CD4-positive, alpha-beta T cell treated with Interleukin-15 for 4 hours (primary cell): ENCODE data around the gene NHLRC1.
"Not testable (repeated sequence)": the region's sequence is repeated elsewhere in the genome, so short reads cannot be mapped to it uniquely, and the experiment has no call there.

Experiments
- DNase-seq: peaks from one replicate; pipeline ENCODE4 v3.0.0-alpha.2; 2020; ENCODE audit warnings: low spot score

NHLRC1 gene

GRCh38 chr6:18122128-18123093 lies at the start of gene NHLRC1:
Gene NHLRC1 (minus strand): TSS chr6:18122677. CDS start chr6:18122606, 71 bp downstream.
- DNase-seq = peak; percentile 67

- DNase-seq = no peak
Measured at GRCh38 chr6:18171871-18172270, 49.4 kb upstream of the NHLRC1 start.

DNA sequence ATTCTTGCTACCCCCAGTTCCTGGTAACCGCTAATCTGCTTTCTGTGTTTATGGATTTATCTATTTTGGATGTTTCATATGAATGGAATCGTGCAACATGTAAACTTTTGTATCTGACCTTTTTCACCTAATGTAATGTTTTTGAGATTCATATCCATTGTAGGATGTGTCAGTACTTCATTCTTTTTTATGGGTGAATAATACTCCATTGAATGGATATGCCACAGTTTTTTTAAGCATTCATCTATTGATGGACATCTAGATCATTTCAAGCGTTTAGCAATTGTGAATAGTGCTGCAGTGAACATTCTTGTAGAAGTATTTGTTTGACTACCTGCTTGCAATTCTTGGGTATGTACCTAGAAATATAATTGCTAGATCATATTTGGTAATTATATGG lies 45.8 kb upstream of the NHLRC1 start:
- no peak for DNase-seq

- no peak for DNase-seq
Measured at GRCh38 chr6:18166312-18167036, 44.0 kb upstream of the NHLRC1 start.

DNA sequence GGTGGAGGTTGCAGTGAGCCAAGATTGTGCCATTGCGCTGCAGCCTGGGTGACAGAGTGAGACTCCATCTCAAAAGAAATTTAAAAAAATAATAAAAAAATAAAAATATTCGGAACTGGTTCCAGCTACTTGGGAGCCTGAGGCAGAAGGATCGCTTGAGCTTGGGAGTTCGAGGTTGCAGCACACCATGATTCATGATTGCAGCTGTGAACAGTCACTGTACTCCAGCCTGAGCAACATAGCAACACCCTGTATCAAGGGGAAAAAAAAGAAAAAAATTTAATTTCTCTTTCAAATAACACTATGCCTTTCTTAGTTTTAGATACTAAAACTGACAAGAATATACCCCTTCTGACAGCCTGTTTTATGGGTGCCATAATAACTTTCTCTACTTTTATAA lies 43.3 kb upstream of the NHLRC1 start:
- no peak for DNase-seq

DNA sequence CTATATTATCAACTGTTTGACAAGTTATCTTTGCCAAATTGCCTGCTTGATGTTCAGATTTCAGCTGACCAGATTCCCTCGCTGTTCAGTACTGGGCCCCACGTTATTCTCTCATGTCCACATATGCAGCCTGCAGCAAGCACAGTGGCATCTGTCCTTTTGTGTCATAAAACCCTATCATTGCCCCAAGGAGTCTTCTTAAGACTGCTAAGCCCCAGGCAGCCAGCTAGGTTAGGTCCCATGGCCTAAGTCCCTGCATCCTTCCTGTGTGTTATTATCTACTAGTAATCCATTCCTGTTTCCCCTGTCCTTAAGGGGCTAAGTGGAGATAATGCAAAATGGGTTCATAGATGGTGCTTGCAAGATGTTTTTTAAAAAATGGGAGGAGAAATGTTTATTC lies 39.9 kb upstream of the NHLRC1 start:
- no peak for DNase-seq

- DNase-seq = no peak
Measured at GRCh38 chr6:18161431-18161830, 39.0 kb upstream of the NHLRC1 start.

- DNase-seq = no peak
Measured at GRCh38 chr6:18160911-18161310, 38.4 kb upstream of the NHLRC1 start.

GRCh38 chr6:18155864-18156421 lies 33.5 kb upstream of the NHLRC1 start:
- DNase-seq = peak; percentile 46

GRCh38 chr6:18155150-18155863 lies 32.8 kb upstream of the NHLRC1 start, which contains the start of gene KDM1B:
Gene KDM1B (plus strand): TSS chr6:18155422. CDS start chr6:18159896, 4,474 bp downstream.
- peak; percentile 99 for DNase-seq

DNA sequence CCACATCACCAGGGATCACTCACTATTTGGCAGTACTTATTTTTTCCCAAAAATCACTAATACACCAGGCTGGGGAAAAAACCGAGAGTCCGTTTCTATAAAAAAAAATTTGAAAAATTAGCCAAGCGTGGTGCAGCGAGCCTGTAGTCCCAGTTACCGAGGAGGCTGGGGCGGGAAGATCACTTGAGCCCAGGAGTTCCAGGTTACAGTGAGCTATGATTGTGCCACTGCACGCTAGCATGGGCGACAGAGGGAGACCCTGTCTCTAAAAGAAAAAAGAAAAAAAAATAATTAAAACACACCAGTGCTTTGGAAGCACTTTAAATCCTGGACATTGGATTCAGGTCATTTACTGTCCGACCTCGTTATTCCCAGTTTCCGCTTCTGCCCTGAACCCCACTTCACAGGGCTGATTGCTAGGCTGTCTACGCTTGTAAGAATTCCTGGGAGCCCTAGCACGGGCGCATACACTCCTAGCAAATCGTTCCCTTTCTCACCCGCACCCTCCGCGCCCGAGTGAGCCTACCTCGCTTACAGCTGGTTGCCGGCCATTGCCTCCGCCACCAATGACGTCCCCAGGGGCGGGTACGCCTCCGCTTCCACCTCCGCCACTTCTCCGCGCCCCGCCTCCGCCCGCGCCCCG lies 32.2 kb upstream of the NHLRC1 start, which contains the start of gene TPMT:
TPMT (minus strand) TSS at position 571 of the 643 bp plus-strand sequence. CDS start 5,950 bp downstream, outside the sequence.
- no peak for DNase-seq

- DNase-seq = no peak
Measured at GRCh38 chr6:18153311-18153703, 30.8 kb upstream of the NHLRC1 start.

DNA sequence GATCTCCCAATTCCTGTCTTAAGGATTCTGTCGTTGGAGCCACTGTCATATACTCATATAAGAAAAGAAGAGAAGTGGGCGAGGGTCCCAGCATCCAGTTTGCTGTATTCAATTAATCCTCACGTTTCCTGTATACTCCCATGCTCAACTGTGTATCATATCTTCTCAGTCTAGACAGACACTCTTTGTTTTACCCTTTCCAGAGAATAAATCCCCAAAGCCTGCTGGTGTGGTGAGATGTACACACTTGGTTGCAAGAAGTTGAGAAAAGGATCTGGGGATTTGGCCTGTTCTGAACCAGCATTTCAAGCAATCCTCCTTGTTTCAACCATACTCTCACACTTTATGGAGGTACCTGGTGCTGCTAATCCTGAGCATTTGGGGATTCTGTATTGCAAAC lies 29.3 kb upstream of the NHLRC1 start:
- no peak for DNase-seq

GRCh38 chr6:18151391-18151790 lies 28.9 kb upstream of the NHLRC1 start:
- DNase-seq = not testable (repeated sequence)

DNA sequence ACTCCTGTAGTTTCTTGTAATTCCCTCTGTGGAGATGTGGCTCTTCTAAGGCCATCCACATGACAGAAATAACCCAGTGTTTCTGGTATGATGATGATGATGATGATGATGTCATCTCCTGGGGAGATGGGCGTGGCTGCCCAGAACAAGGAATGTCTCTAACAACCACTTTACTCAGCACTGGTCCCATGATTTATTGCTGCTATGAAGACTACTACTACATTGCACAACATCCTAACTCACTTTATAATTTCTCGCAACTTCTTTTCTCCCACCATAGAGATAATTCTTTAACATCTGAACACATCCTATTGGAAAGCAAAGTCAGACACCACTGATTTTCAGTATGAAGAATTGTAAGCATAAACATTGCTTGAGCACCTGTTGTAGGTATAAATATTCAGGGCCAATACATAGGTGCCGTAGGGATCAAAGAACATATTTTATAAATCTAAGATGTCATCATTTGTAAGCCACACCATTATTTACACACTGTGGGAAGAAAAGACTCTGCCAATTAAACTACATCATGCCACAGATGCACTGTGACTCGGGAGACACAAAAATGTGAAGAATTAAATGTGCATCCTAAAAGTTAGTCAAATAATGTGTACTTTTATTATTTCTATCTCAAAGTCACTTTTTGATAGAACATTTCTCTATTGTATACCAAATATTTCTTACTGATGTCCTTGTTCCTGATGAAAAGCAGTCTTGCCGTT lies 26.0 kb upstream of the NHLRC1 start:
- no peak for DNase-seq

- DNase-seq = no peak
Measured at GRCh38 chr6:18147616-18148015, 25.1 kb upstream of the NHLRC1 start.

GRCh38 chr6:18147160-18147559 lies 24.7 kb upstream of the NHLRC1 start:
- no peak for DNase-seq

DNA sequence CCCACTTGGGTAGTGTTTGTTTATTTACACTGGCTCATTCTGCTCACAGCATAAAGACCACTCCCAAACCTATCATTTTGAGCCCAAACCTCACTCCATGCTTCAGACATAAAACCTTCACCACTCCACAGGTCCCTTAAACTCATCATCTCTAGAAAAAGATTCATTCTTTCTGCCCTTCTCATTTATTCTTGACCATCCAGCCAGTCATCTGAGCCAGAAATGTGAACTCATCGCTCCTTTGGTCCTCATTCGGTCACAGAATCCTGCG lies 20.0 kb upstream of the NHLRC1 start:
- no peak for DNase-seq

DNA sequence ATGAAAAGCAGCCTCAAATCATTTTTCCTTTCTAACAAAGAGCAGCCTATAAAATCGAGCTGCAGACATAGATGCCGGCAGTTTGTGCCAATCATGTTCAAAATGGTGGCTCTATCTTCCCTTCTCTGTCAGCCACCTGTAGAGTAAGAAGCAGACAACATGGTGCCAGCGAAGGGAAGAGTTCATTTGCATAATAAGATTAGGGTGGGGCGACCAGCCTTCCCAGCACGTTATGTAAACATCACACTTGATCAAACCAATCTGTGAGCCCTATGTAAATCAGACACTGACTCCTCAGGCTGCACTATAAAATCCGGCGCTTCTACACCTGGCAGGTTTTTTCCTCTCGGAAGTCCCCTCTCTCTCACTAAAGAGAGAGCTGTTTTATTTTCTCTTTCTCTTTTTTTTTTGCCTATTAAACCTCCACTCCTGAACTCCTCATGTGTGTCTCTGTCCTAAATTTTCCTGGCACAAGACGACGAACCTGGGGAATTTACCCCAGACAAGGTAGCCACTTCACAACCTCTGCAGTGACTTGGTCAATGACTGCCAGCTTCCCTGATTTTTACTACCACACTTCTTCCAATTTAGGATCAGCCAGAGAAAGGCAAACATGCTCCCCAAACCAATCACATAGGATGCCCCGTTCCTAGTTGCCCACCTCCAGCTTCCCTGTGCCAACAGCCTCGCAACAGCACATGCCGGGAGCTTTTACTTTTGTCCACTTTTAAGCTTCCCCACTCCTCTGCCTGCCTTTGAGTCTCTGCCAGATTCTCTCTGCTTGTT lies 19.5 kb upstream of the NHLRC1 start:
- DNase-seq = no peak
